GM19193 (cell line): ENCODE results near the gene PPP1R14C.

Experiments
- POLR2A ChIP-seq: IDR thresholded peaks from 4 replicates; pipeline ENCODE4 v1.6.1; 2011; ENCODE audit not compliant: insufficient read depth, insufficient read length; ENCODE audit errors: extremely low read depth

PPP1R14C gene

GRCh38 chr6:150150821-150151646 is 8.2 kb downstream of the PPP1R14C start:
- no peak for TF ChIP-seq POLR2A

DNA sequence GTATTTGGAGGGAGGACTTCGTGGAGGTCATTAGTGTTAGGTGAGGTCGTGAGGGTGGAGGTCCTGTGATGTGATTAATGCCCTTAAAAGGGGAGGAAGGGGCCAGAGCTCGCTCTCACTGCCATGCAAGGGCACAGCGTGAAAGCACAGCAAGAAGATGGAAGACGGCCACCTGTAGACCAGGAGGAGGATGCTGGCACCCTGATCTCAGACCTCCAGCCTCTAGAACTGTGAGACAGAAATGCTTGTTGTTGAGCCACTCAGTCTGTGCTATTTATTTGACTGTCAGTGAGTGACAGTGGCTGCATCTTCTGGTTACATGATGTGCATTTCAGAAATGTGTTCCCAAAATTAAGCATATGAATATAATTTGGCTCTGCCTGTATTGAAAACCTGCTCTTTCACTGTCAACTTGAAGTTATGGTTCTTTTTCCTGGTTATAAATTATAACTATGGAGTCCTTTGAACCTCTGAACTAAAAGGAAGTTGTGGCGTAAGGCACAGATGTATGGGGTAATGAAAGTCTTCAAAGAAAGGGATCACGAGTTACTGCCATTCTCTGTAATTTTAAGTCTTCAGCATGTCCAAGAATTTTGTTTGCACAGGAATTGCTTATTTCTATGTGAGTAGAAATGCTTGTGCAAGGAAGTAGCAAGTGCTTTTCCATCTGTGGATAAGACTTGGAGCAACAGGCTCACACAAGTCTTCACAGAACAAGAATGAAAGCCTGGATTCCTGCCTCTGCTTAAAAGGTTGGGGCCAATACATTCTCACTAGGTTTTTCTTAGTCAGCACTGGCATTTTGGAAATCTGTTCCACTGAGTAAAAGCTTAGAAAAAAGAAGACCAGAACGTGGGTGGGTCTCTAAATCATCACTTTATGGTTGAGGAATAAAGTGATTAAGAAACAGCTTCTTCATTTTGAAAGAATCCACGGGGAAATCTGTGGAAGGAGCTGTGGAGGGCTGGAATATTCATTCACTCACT is 10.3 kb downstream of the PPP1R14C start:
- TF ChIP-seq POLR2A = no peak

- TF ChIP-seq POLR2A = no peak
Observed at GRCh38 chr6:150153905-150154492, 11.2 kb downstream of the PPP1R14C start.

- TF ChIP-seq POLR2A = no peak
Observed at GRCh38 chr6:150156460-150156859, 13.6 kb downstream of the PPP1R14C start.

DNA sequence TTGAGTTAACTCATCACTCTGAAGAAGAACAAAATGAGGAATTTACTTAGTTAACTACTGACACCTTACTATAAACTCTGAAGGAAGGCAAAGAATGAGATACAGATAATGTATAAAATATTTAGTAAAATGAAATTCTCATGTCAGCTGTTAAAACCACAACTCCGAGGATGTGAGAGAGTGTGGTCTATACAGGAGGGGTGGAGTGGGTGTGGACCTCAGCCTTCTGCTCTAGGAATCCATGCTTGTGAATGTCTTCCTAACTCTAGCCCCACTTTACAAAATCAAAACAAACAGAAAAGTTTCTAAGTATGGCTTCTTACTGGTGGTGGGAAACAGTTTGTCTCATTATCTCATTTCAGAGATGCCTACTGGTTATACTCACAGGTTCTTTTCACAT is 14.2 kb downstream of the PPP1R14C start:
- TF ChIP-seq POLR2A = no peak

DNA sequence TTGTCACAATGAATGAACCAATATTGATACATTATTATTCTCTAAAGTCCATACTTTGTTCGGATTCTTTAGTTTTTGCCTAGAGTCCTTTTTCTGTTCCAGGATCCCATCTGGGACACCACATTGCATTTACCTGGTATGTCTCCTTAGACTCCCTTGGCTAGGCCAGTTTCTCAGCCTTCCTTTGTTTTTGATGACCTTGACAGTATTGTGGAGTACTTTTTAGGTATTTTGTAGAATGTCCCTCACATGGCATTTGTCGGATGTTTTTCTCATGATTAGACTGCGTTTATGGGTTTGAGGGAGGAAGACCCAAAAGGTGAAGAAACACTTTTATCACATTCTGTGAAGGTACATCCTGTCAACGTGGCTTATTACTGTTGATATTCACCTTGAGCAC is 16.9 kb downstream of the PPP1R14C start:
- no peak for TF ChIP-seq POLR2A

GRCh38 chr6:150163970-150164369 is 21.1 kb downstream of the PPP1R14C start:
- TF ChIP-seq POLR2A = no peak

DNA sequence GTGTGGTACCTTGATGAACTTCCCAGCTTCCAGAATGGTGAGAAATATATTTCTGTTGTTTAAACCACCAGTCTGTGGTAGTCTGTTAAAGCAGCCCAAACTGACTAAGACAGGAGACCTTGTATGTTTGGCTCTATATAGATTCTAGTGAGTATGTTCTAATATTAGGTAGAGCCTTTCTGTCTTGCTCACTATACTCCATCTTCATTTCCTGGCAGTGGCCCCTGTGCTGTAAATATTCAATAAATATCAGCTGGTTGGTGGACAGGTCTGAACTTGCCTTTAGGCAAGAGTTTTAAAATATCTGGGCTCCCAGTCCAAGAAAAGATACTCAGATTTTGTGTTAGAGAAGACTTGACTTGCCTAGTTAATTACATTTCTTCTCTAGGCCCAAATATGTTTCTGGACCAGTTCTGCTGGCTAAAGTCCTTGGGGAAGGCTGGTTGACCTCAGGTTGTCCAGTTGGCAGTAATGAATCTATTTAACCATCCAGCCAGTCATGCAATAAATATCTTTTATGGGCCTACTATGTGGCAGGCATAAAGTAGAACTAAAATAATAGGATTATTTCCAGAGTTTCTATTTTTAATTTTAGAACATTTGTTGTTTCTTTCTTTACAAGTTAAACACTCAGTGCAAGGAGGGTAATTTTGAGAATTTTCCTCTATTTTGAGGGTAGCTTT is 22.3 kb downstream of the PPP1R14C start:
- TF ChIP-seq POLR2A = no peak

DNA sequence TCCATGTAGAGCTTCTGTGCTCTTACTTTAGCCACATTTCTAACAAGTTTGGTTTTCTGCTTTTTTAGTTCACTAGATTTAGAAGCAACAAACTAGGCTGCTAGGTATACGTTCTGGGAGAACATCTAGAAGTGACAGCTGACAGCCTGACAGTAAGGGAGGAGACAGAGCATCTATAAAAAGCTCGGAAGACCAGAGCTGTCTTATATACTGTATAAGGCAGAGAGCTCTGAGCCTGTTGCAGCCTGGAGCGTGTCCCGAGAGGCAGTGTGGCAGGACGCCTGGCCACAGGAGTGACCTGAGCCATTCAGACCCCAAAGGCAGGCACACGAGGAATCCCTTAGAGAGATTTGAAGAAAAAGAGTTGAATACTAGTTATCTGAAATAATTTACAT is 24.6 kb downstream of the PPP1R14C start:
- no peak for TF ChIP-seq POLR2A

- TF ChIP-seq POLR2A = no peak
Observed at GRCh38 chr6:150169181-150169580, 26.3 kb downstream of the PPP1R14C start.

DNA sequence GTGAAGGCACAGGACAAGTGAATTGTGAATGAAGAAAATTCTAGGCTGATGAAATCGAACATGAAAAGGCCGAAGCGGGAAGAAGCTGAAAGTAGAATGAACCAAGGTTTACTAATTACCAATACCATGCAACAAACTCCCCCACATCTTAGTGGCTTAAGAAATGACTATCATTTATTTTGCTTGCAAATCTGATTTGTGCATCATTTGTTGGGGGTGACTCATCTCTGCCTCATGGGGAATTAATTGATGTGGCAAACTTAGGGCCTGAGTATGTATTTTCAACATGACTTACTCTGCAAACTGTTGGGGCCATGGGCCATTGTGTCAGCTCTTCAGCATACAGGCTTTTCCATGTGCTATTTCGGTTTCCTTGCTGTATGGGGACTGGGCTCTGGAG is 26.8 kb downstream of the PPP1R14C start:
- no peak for TF ChIP-seq POLR2A

GRCh38 chr6:150172929-150173328 is 30.1 kb downstream of the PPP1R14C start:
- no peak for TF ChIP-seq POLR2A

DNA sequence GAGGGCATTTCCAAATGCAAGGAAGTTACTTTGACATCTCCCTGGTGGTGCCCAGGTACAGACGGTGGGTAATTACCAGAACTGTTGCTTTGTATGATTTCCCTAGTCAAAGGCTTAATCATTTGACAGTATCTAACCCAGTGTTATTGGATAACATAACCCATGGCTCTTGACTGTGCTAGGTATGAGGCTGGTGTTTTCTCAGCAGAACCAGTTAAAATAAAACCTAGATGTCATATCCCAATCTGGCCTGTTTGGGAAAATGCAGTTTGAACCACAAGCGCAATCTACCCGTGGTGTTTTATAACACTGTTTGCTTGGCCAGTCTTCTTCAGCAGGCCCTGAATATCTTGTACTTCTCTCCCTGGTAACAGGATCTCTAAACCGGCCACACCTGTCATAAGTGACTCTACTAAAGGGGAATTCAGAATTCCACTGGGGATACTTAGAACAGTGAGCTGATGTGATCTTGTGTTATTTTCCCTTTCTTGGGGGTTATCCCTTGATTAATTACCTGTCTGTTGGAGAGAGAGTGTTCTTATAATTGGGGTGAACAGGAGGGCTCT is 32.8 kb downstream of the PPP1R14C start:
- TF ChIP-seq POLR2A = no peak

DNA sequence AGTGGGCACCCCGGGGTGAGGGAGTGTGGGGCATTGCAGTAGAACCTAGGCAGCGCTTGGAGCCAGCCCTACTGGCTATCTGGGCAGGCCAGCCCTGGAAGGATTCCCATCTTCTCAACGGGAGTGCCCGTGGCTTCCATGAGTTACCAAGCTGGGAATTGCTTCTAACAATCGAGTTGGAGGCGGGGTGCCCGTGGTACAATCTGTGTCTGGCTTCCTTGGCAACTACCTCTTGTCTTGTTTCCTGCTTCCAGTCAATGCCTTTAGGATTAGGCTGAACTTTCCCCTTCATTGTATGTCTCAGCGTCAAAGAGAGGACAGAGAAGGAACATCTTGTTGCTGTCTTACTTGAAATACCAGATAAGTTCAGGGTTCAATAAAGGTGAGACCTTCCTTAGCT is 33.3 kb downstream of the PPP1R14C start:
- TF ChIP-seq POLR2A = no peak
